Mononuclear cell (primary cell): ENCODE data around the gene GFOD1. TPM values are rescaled to one million over a fixed set of nuclear protein-coding genes. Genes with fewer than 3 reads are reported as not detected.
"Not testable (repeated sequence)": the region's sequence is repeated elsewhere in the genome, so short reads cannot be mapped to it uniquely, and the experiment has no call there.

Experiments used
- H3K27me3 ChIP-seq: 2 replicates; pipeline ENCODE4 v1.6.0; 2011; ENCODE audit warnings: low read length, control low read depth; ENCODE audit not compliant: insufficient read depth
- H3K4me1 ChIP-seq: 2 replicates; pipeline ENCODE4 v1.5.1; 2011; ENCODE audit warnings: mild to moderate bottlenecking, low read length, control low read depth; ENCODE audit not compliant: insufficient read depth
- H3K4me3 ChIP-seq: 2 replicates; pipeline ENCODE4 v1.5.1; 2011; ENCODE audit warnings: mild to moderate bottlenecking, low read length, moderate library complexity
- H3K9me3 ChIP-seq: 2 replicates; pipeline ENCODE4 v1.5.1; 2011; ENCODE audit warnings: low read depth, mild to moderate bottlenecking, control low read depth, low read length
- total RNA-seq: library from RNA; depleted of rRNA; stranded (reverse); fragments of >200 nt; gene quantifications from one replicate; pipeline ENCODE4 v1.2.3, GENCODE V29; 2012

The GFOD1 gene
- total RNA-seq, 1 donor = 10.3 TPM

GRCh38 chr6:13435477-13436246, 51.7 kb downstream of the GFOD1 start:
- Histone ChIP-seq H3K4me1 (peaks cover 59% of the 10 kb centered on the region), H3K27me3 (no peaks in the 10 kb centered on the region), H3K9me3 (no peaks in the 10 kb centered on the region), H3K4me3 (no peak overlapping the region)

GRCh38 chr6:13434777-13435176, 52.6 kb downstream of the GFOD1 start:
- Histone ChIP-seq H3K4me1 (peaks cover 59% of the 10 kb centered on the region), H3K4me3 (no peak overlapping the region), H3K9me3 (no peaks in the 10 kb centered on the region), H3K27me3 (no peaks in the 10 kb centered on the region)

DNA sequence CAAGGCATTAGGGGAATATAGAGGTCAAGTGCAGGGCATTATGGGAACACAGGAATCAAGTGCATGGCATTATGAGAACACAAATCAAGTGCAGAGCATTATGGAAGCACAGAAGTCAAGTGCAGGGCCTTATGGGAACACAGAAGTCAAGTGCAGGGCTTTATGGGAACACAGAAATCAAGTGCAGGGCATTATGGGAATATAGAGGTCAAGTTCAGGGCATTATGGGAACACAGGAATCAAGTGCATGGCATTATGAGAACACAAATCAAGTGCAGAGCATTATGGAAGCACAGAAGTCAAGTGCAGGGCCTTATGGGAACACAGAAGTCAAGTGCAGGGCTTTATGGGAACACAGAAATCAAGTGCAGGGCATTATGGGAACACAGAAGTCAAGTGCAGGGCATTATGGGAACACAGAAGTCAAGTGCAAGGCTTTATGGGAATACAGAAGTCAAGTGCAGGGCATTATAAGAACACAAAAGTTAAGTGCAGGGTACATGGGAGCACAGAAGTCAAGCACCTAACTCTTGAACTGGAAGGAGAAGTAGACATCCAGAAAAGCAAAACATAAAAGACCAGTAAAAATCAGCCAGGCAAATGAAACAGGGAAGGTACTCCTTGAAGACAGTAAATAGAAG, 53.1 kb downstream of the GFOD1 start:
- not testable (repeated sequence) for H3K27me3 ChIP-seq, H3K4me3 ChIP-seq, H3K9me3 ChIP-seq
- peaks cover 63% of the 10 kb centered on the region for H3K4me1 ChIP-seq

DNA sequence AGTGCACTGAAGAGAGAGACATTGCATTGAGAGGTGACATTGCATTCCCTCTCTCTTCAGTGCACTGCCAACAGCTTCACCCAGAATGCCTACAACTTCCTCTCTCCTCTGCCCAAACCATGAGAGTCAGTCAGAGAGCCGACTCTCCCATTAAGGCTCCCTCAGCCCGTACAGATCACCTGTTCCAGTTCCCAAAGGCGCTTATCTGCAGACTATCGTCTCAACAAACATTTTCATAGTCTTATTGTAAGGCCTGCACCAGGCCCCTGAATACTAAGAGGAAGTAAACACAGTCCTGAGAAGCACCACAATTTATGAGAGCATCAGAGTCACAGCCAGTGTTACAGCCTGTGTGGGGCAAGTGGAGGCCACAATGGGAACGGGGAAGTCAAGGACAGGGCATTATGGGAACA, 53.7 kb downstream of the GFOD1 start:
- H3K9me3 ChIP-seq = no peaks in the 10 kb centered on the region
- peaks cover 68% of the 10 kb centered on the region for H3K4me1 ChIP-seq
- H3K4me3 ChIP-seq = no peak overlapping the region
- no peaks in the 10 kb centered on the region for H3K27me3 ChIP-seq

DNA sequence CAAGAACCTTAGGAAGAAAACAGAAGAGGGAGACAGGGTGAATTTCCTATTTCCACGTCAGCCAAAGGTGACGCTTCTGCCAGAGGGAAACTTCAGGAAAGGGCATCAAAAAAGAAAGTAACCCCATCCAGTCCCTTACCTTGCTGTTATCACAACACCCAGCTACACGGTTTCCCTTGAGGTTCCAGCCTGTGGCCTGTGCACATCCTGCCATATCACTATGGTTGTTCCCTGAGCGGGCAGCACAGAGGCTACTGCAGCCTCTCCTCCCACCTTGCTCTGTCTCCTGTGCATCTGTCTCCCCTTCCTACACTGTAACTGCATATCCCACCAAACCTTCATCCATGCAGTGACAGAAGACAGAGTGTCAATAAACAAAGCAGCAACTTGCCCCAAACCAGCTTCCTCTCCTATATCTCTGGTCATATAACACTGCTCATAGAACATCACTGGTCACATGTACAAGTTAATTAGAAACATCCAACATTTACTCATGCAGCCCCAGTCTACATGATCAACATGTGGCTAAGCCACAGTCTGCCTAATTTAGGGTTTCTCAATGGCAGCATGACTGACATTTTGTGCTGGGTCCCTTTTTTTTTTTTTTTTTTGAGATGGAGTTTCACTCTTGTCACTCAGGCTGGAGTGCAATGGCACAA, 54.7 kb downstream of the GFOD1 start:
- Histone ChIP-seq H3K4me3 (no peak overlapping the region), H3K9me3 (no peaks in the 10 kb centered on the region), H3K27me3 (no peaks in the 10 kb centered on the region), H3K4me1 (peaks cover 79% of the 10 kb centered on the region)

- Histone ChIP-seq H3K4me3 (no peak overlapping the region), H3K27me3 (no peaks in the 10 kb centered on the region), H3K4me1 (peaks cover 82% of the 10 kb centered on the region), H3K9me3 (no peaks in the 10 kb centered on the region)
Observed at GRCh38 chr6:13431861-13432465, 55.4 kb downstream of the GFOD1 start.

GRCh38 chr6:13431059-13431656, 56.2 kb downstream of the GFOD1 start:
- no peaks in the 10 kb centered on the region for H3K27me3 ChIP-seq
- H3K4me3 ChIP-seq = no peak overlapping the region
- H3K4me1 ChIP-seq = peaks cover 84% of the 10 kb centered on the region
- H3K9me3 ChIP-seq = no peaks in the 10 kb centered on the region

- Histone ChIP-seq H3K9me3 (no peaks in the 10 kb centered on the region), H3K4me1 (peaks cover 78% of the 10 kb centered on the region), H3K27me3 (no peaks in the 10 kb centered on the region), H3K4me3 (no peak overlapping the region)
Observed at GRCh38 chr6:13429406-13429753, 58.0 kb downstream of the GFOD1 start.

DNA sequence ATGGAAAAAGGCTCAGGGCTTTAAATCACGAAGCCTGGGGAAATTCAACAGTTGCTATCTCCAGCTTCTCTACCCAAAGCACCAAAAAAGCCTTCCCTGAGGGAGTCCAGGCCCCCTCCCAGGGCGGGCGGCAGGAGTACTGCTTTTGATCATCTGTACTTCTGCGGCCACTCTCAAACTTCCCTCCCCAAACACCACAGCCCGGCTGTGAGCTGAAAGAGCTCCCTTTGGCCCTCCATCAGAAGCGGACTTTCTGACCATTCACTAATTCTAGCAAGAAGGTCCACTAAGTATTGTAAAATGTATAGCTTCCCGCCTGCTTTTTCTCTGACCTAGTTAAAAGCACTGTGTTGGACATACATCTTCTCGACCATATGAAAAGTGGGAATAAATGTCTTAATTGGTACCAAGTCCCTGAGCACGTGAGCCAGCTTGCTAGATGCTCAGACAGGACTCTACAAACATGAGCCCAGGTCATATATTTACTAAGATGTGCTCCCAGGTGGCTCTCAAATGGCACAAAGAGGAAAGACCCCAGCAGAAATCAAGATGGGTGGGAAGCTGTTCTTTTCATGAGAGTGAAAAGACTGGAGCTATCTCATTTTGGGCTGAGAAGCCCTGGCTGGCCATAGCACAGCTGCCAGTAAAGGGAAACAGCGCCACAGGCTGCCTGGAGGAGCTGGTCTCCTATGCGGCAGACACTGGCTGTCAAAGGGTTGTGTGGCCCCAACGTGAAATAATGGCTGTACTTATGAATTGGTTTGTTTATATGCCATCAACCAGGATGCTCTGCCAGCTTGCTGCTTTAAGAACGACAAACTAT, 58.6 kb downstream of the GFOD1 start:
- Histone ChIP-seq H3K4me3 (no peak overlapping the region), H3K9me3 (no peaks in the 10 kb centered on the region), H3K27me3 (no peaks in the 10 kb centered on the region), H3K4me1 (peaks cover 72% of the 10 kb centered on the region)

GRCh38 chr6:13427801-13428582, 59.4 kb downstream of the GFOD1 start:
- H3K27me3 ChIP-seq = no peaks in the 10 kb centered on the region
- no peak overlapping the region for H3K4me3 ChIP-seq
- H3K4me1 ChIP-seq = peaks cover 64% of the 10 kb centered on the region
- H3K9me3 ChIP-seq = no peaks in the 10 kb centered on the region

- Histone ChIP-seq H3K4me3 (no peak overlapping the region), H3K27me3 (no peaks in the 10 kb centered on the region), H3K4me1 (peaks cover 62% of the 10 kb centered on the region), H3K9me3 (no peaks in the 10 kb centered on the region)
Observed at GRCh38 chr6:13427316-13427715, 60.1 kb downstream of the GFOD1 start.

DNA sequence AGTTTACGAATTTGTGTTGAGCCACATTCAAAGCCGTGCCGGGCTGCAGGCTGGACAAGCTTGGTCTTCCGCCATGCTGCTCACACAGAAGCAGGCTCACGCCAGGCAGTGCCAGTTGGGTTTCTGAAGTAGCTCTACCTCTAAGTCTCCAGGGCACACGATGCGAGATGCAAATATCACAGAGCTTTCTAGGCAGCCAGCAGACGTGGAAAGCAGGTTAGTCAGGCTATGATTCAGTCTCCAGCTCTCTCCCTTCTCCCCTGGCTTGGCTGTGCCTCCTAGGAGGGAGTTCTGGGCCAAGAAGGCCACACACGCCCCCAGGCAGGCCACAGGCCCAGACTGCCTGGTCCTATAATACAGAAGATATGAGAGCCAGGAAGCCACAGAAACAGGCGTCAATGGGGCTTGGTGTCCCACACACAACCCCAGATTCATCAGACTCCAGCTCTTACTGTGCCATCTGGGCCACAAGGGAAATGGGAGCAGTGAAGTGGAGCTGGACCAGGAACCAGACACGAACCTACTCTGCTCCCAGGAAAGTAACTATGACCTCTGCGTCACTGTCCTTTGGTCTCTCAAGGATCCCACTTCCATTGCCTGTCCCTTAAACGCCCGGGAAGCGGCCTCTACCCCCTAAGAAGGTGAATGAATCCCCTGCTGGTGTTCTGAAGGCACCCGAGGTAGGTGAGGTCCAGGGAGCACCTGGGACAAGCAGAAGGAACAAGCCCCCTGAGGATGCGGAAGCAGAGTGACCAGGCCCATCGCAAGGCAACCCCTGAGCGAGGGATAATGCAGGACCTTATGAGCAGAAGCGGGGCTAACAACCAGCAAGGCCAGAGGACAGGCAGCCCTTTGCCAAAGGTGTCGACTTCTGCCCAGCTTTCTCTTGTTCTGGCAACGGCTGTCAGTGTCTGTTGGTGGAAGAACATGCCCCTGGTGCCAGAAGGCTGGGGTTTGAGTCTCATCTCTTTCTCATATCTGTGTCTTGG, 61.2 kb downstream of the GFOD1 start:
- H3K4me1 ChIP-seq = peaks cover 51% of the 10 kb centered on the region
- H3K4me3 ChIP-seq = no peak overlapping the region
- no peaks in the 10 kb centered on the region for H3K27me3 ChIP-seq
- H3K9me3 ChIP-seq = no peaks in the 10 kb centered on the region
